ENCODE measurements around the gene SHANK3.
"Not testable (repeated sequence)": the region's sequence is repeated elsewhere in the genome, so short reads cannot be mapped to it uniquely, and the experiment has no call there.

SHANK3 gene

GRCh38 chr22:50627642-50628542, 44.7 kb upstream of the SHANK3 start, which contains the start of gene ARSA:
Gene ARSA, minus strand, starts transcription at chr22:50628152. Its CDS starts 373 bp downstream, at chr22:50627779.
- peak within 1 kb of the TSS; percentile 86 for H3K4me3 ChIP-seq (ENCODE audit: low read depth, low read length)
- TF ChIP-seq CTCF (IDR thresholded peaks at IDR 0.05; ENCODE audit: control insufficient read depth, extremely low read depth, insufficient read depth): peak; percentile 49
- DNase-seq (ENCODE audit: low read depth): no peak

DNA sequence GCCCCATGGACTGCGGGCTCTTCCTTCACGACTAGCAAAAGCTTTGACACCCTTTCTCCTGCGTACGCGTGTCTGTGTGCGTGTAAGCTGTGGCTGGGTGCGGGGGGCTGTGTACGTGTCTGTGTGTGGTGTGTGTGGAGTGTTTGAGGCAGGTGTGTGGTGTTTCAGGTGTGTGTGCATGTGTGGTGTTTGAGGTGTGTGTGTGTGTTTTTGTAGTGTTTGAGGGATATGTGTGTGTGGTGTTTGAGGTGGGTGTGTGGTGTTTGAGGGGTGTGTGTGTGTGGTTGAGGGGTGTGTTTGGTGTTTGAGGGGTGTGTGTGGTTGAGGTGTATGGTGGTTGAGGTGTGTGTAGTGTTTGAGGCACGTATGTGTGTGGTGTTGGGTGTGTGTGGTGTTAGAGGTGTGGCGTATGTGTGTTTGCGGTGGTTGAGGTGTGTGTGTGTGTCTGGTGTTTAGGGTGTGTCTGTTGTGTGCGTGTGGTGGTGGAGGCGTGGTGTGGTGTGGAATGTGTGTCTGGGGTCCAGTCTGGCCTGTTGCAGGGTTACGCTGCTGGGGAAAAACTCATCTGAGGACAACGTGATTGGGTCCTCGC, 44.0 kb upstream of the SHANK3 start:
- H3K4me3 ChIP-seq (ENCODE audit: low read depth, low read length): peak overlapping the region; percentile 86
- no peak for TF ChIP-seq CTCF (IDR thresholded peaks at IDR 0.05; ENCODE audit: control insufficient read depth, extremely low read depth, insufficient read depth)

DNA sequence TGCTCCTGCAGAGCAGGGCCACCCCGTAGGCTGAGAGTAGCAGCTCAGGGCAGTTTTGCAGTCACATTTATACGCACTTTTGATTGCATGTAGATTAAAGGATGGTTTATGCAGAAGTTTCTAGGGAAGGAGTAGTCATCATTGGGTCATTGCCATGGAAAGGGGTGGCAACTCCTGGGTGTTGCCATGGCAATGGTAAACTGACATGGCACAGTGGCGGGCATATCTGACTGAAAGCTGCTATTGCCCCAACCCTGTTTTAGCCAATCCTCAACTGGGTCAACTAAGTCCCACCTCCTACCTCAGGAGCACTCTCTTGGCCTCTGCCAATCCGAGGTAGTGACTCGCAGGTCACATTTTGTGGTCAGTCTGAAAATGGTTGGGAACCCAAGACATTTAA, 42.2 kb upstream of the SHANK3 start:
- no peak for TF ChIP-seq CTCF (IDR thresholded peaks at IDR 0.05; ENCODE audit: control insufficient read depth, extremely low read depth, insufficient read depth)
- H3K4me3 ChIP-seq (ENCODE audit: low read depth, low read length): no peak overlapping the region
- no peak for DNase-seq (ENCODE audit: low read depth)

More for the DNA sequence above, 44.0 kb upstream of the SHANK3 start:
- DNase-seq (ENCODE audit: low read depth): no peak

DNA sequence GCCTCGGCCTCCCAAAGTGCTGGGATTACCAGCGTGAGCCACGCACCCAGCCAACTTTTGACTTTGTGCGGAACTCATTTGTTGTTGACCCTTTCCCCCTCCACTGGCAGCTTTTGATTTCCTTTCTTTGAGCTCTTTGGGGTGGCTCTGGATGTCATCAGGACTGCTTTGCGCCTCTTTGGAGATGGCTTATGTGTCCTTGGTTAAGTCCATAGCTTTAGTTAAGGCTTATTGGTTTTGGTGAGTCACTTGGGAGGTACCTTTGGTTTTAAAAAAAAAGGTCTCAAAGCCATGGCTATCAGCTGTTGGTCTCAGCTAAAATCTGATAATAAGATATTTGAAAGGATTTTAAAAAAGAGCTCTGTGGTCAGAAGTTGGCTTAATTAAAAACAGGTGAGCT, 39.5 kb upstream of the SHANK3 start:
- H3K4me3 ChIP-seq (ENCODE audit: low read depth, low read length): no peak overlapping the region
- no peak for DNase-seq (ENCODE audit: low read depth)

GRCh38 chr22:50633771-50634170, 38.9 kb upstream of the SHANK3 start:
- H3K4me3 ChIP-seq (ENCODE audit: low read depth, low read length): no peak overlapping the region
- no peak for DNase-seq (ENCODE audit: low read depth)
- TF ChIP-seq CTCF (IDR thresholded peaks at IDR 0.05; ENCODE audit: control insufficient read depth, extremely low read depth, insufficient read depth): no peak

More for the DNA sequence above, 39.5 kb upstream of the SHANK3 start:
- no peak for TF ChIP-seq CTCF (IDR thresholded peaks at IDR 0.05; ENCODE audit: control insufficient read depth, extremely low read depth, insufficient read depth)

GRCh38 chr22:50635591-50635990, 37.0 kb upstream of the SHANK3 start:
- TF ChIP-seq CTCF (IDR thresholded peaks at IDR 0.05; ENCODE audit: control insufficient read depth, extremely low read depth, insufficient read depth): no peak
- no peak overlapping the region for H3K4me3 ChIP-seq (ENCODE audit: low read depth, low read length)

DNA sequence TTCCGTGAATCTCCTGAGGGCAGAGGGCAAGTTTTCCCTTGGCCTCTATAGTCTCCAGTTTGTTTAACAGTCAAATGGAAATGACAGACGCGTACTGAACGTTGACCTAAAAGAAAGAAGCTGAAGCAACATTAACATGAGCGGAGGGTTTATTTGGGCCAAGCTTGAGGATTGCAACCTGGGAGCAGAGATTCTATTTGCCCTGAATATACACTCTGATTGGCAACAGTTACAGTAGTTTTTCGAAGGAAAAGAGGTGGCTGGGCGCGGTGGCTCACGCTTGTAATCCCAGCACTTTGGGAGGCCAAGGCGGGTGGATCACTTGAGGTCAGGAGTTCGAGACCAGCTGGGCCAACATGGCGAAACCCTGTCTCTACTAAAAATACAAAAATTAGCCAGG, 32.3 kb upstream of the SHANK3 start:
- DNase-seq (ENCODE audit: low read depth); H3K4me3 ChIP-seq (ENCODE audit: low read depth, low read length): not testable (repeated sequence)

More at GRCh38 chr22:50635591-50635990, 37.0 kb upstream of the SHANK3 start:
- no peak for DNase-seq (ENCODE audit: low read depth)

Data from LNCaP clone FGC (cell line).